KOPT-K1 (cell line): Measurements from ENCODE around the gene AP1G2.

ENCODE experiments used
- H3K27ac ChIP-seq: fragments of 200-600 bp; sonication (generic); 2 replicates; pipeline ENCODE4 v1.5.1; 2016; ENCODE audit warnings: antibody characterized with exemption, mild to moderate bottlenecking, low read depth, low read length; ENCODE audit not compliant: poor library complexity, severe bottlenecking
- H3K36me3 ChIP-seq: fragments of 200-600 bp; sonication (generic); 2 replicates; pipeline ENCODE4 v1.5.1; 2017; ENCODE audit warnings: antibody characterized with exemption, mild to moderate bottlenecking, low read length, moderate library complexity; ENCODE audit not compliant: insufficient read depth
- H3K9me3 ChIP-seq: fragments of 200-600 bp; sonication (generic); 2 replicates; pipeline ENCODE4 v1.5.1; 2017; ENCODE audit warnings: antibody characterized with exemption, low read length, mild to moderate bottlenecking; ENCODE audit not compliant: insufficient read depth, poor library complexity, severe bottlenecking

Gene AP1G2

GRCh38 chr14:23533652-23534435, 33.7 kb downstream of the AP1G2 start:
- H3K27ac ChIP-seq = no peak overlapping the region
- H3K36me3 ChIP-seq = no peaks in the 10 kb centered on the region
- no peaks in the 10 kb centered on the region for H3K9me3 ChIP-seq

GRCh38 chr14:23532658-23533057, 34.9 kb downstream of the AP1G2 start:
- Histone ChIP-seq H3K27ac (no peak overlapping the region), H3K9me3 (no peaks in the 10 kb centered on the region), H3K36me3 (no peaks in the 10 kb centered on the region)

GRCh38 chr14:23531391-23531790, 36.2 kb downstream of the AP1G2 start:
- Histone ChIP-seq H3K27ac (no peak overlapping the region), H3K9me3 (no peaks in the 10 kb centered on the region), H3K36me3 (no peaks in the 10 kb centered on the region)

GRCh38 chr14:23530375-23531055, 37.1 kb downstream of the AP1G2 start:
- H3K36me3 ChIP-seq = no peaks in the 10 kb centered on the region
- H3K27ac ChIP-seq = no peak overlapping the region
- no peaks in the 10 kb centered on the region for H3K9me3 ChIP-seq

- H3K27ac ChIP-seq = no peak overlapping the region
- no peaks in the 10 kb centered on the region for H3K9me3 ChIP-seq
- no peaks in the 10 kb centered on the region for H3K36me3 ChIP-seq
These were observed 38.6 kb downstream of the AP1G2 start for GRCh38 chr14:23529016-23529415.

GRCh38 chr14:23528555-23528954, 39.0 kb downstream of the AP1G2 start:
- no peaks in the 10 kb centered on the region for H3K9me3 ChIP-seq
- H3K36me3 ChIP-seq = no peaks in the 10 kb centered on the region
- H3K27ac ChIP-seq = no peak overlapping the region

- H3K9me3 ChIP-seq = no peaks in the 10 kb centered on the region
- H3K27ac ChIP-seq = no peak overlapping the region
- H3K36me3 ChIP-seq = no peaks in the 10 kb centered on the region
These were observed 42.0 kb downstream of the AP1G2 start for GRCh38 chr14:23525611-23526010.

GRCh38 chr14:23524954-23525353, 42.6 kb downstream of the AP1G2 start:
- Histone ChIP-seq H3K9me3 (no peaks in the 10 kb centered on the region), H3K36me3 (no peaks in the 10 kb centered on the region), H3K27ac (no peak overlapping the region)

- no peaks in the 10 kb centered on the region for H3K36me3 ChIP-seq
- H3K27ac ChIP-seq = no peak overlapping the region
- no peaks in the 10 kb centered on the region for H3K9me3 ChIP-seq
These were observed 44.2 kb downstream of the AP1G2 start for GRCh38 chr14:23523229-23524016.

- Histone ChIP-seq H3K9me3 (no peaks in the 10 kb centered on the region), H3K27ac (no peak overlapping the region), H3K36me3 (no peaks in the 10 kb centered on the region)
These were observed 44.9 kb downstream of the AP1G2 start for GRCh38 chr14:23522643-23523198.

GRCh38 chr14:23521785-23522640, 45.6 kb downstream of the AP1G2 start:
- no peaks in the 10 kb centered on the region for H3K36me3 ChIP-seq
- H3K9me3 ChIP-seq = no peaks in the 10 kb centered on the region
- no peak overlapping the region for H3K27ac ChIP-seq

- Histone ChIP-seq H3K9me3 (no peaks in the 10 kb centered on the region), H3K27ac (no peak overlapping the region), H3K36me3 (no peaks in the 10 kb centered on the region)
These were observed 46.6 kb downstream of the AP1G2 start for GRCh38 chr14:23520899-23521533.

GRCh38 chr14:23518709-23519108, 48.9 kb downstream of the AP1G2 start:
- Histone ChIP-seq H3K36me3 (no peaks in the 10 kb centered on the region), H3K9me3 (no peaks in the 10 kb centered on the region), H3K27ac (no peak overlapping the region)
